H9 (cell line): ENCODE results near the gene RNU4-1. TPM values are rescaled to one million over a fixed set of nuclear protein-coding genes. Genes with fewer than 3 reads are reported as not detected.

Source experiments
- DNase-seq: peaks from one replicate; pipeline ENCODE4 v3.0.0-alpha.2; 2017
- H2AFZ ChIP-seq: one replicate; pipeline ENCODE4 v1.6.1; 2013; ENCODE audit warnings: mild to moderate bottlenecking, low read length, control low read depth, moderate library complexity
- H2AK5ac ChIP-seq: 2 replicates; pipeline ENCODE4 v1.6.1; 2013; ENCODE audit warnings: low read length, control low read depth, mixed read lengths; ENCODE audit not compliant: insufficient read length
- H2BK120ac ChIP-seq: one replicate; pipeline ENCODE4 v1.6.1; 2013; ENCODE audit warnings: low read depth, mild to moderate bottlenecking, low read length, control low read depth, inconsistent platforms; ENCODE audit not compliant: poor library complexity, severe bottlenecking
- H2BK12ac ChIP-seq: 2 replicates; pipeline ENCODE4 v1.6.1; 2013; ENCODE audit warnings: low read length, control low read depth, mixed read lengths, low read depth; ENCODE audit not compliant: insufficient read length
- H2BK15ac ChIP-seq: 2 replicates; pipeline ENCODE4 v1.6.1; 2013; ENCODE audit warnings: low read depth, low read length, control low read depth
- H2BK20ac ChIP-seq: one replicate; pipeline ENCODE4 v1.6.1; 2013; ENCODE audit warnings: low read depth, mild to moderate bottlenecking, low read length, control low read depth, inconsistent platforms; ENCODE audit not compliant: poor library complexity, severe bottlenecking
- H2BK5ac ChIP-seq: 2 replicates; pipeline ENCODE4 v1.6.1; 2013; ENCODE audit warnings: low read length, control low read depth, mixed read lengths; ENCODE audit not compliant: insufficient read length
- H3K14ac ChIP-seq: 2 replicates; pipeline ENCODE4 v1.6.1; 2013; ENCODE audit warnings: low read length, control low read depth; ENCODE audit not compliant: insufficient read depth
- H3K18ac ChIP-seq: 2 replicates; pipeline ENCODE4 v1.6.1; 2013; ENCODE audit warnings: low read depth, mild to moderate bottlenecking, mixed read lengths, low read length, control low read depth; ENCODE audit not compliant: insufficient read length
- H3K23ac ChIP-seq: 2 replicates; pipeline ENCODE4 v1.6.1; 2013; ENCODE audit warnings: low read length, control low read depth, mixed read lengths, low read depth; ENCODE audit not compliant: insufficient read length
- H3K23me2 ChIP-seq: 2 replicates; pipeline ENCODE4 v1.6.1; 2013; ENCODE audit warnings: low read depth, mild to moderate bottlenecking, mixed read lengths, low read length, control low read depth; ENCODE audit not compliant: insufficient read length, poor library complexity, severe bottlenecking
- H3K27ac ChIP-seq: 2 replicates; pipeline ENCODE4 v1.5.1; 2013; ENCODE audit warnings: low read length, control low read depth, mixed read lengths, low read depth; ENCODE audit not compliant: insufficient read length
- H3K27me3 ChIP-seq: 2 replicates; pipeline ENCODE4 v1.6.1; 2013; ENCODE audit warnings: low read length, control low read depth, inconsistent platforms; ENCODE audit not compliant: insufficient read depth
- H3K4ac ChIP-seq: 2 replicates; pipeline ENCODE4 v1.6.1; 2013; ENCODE audit warnings: low read depth, mild to moderate bottlenecking, control low read depth, inconsistent platforms, low read length, moderate library complexity
- H3K4me1 ChIP-seq: 2 replicates; pipeline ENCODE4 v1.6.1; 2013; ENCODE audit warnings: low read length, control low read depth, inconsistent platforms; ENCODE audit not compliant: insufficient read depth
- H3K4me2 ChIP-seq: 2 replicates; pipeline ENCODE4 v1.6.1; 2013; ENCODE audit warnings: low read length, control low read depth, mixed read lengths; ENCODE audit not compliant: insufficient read length, insufficient read depth
- H3K56ac ChIP-seq: 2 replicates; pipeline ENCODE4 v1.6.1; 2013; ENCODE audit warnings: low read depth, mild to moderate bottlenecking, mixed read lengths, low read length, control low read depth; ENCODE audit not compliant: insufficient read length
- H3K79me1 ChIP-seq: 2 replicates; pipeline ENCODE4 v1.6.1; 2013; ENCODE audit warnings: low read depth, mild to moderate bottlenecking, moderate library complexity, low read length, control low read depth, inconsistent platforms; ENCODE audit not compliant: insufficient read depth, poor library complexity, severe bottlenecking
- H3K79me2 ChIP-seq: 2 replicates; pipeline ENCODE4 v1.6.1; 2013; ENCODE audit warnings: low read length, control low read depth, inconsistent platforms; ENCODE audit not compliant: insufficient read depth
- H3K9ac ChIP-seq: 2 replicates; pipeline ENCODE4 v1.6.1; 2013; ENCODE audit warnings: low read length, control low read depth, mixed read lengths; ENCODE audit not compliant: insufficient read length; ENCODE audit errors: extremely low read depth
- H3K9me3 ChIP-seq: one replicate; pipeline ENCODE4 v1.6.1; 2013; ENCODE audit warnings: low read depth, low read length, inconsistent platforms; ENCODE audit not compliant: control insufficient read depth
- H3T11ph ChIP-seq: one replicate; pipeline ENCODE4 v1.6.1; 2013; ENCODE audit warnings: mild to moderate bottlenecking, low read length, control low read depth, inconsistent platforms
- H4K20me1 ChIP-seq: one replicate; pipeline ENCODE4 v1.6.1; 2013; ENCODE audit not compliant: control insufficient read depth, insufficient read length, insufficient read depth
- H4K5ac ChIP-seq: 2 replicates; pipeline ENCODE4 v1.6.1; 2013; ENCODE audit warnings: low read depth, mild to moderate bottlenecking, mixed read lengths, low read length, control low read depth; ENCODE audit not compliant: insufficient read length
- H4K8ac ChIP-seq: replicated peaks from 2 replicates; pipeline ENCODE4 v1.6.1; 2013; ENCODE audit warnings: low read length, control low read depth, mixed read lengths, low read depth; ENCODE audit not compliant: insufficient read length
- H4K91ac ChIP-seq: 2 replicates; pipeline ENCODE4 v1.6.1; 2013; ENCODE audit warnings: low read depth, mild to moderate bottlenecking, moderate library complexity, mixed read lengths, low read length, control low read depth; ENCODE audit not compliant: insufficient read length
- H3K27ac Mint-ChIP-seq, 3 experiments: 2 replicates in 2 of 3; 3 replicates in 1 of 3; pipeline ENCODE4 v1.8.0; 2020 to 2021; ENCODE audit warnings: mixed read lengths in 3 of 3, mild to moderate bottlenecking in 1 of 3, moderate library complexity in 1 of 3
- H3K27me3 Mint-ChIP-seq: 2 replicates; pipeline ENCODE4 v1.8.0; 2021; ENCODE audit warnings: low read depth, mild to moderate bottlenecking, moderate library complexity, mixed read lengths
- H3K36me3 Mint-ChIP-seq, 3 experiments: 2 replicates in 2 of 3; 3 replicates in 1 of 3; pipeline ENCODE4 v1.8.0; 2020 to 2021; ENCODE audit warnings: low read depth in 3 of 3, mixed read lengths in 3 of 3; ENCODE audit not compliant: insufficient read depth in 1 of 3
- H3K4me1 Mint-ChIP-seq, 2 experiments: 2 replicates each; pipeline ENCODE4 v1.8.0; 2020; ENCODE audit warnings: mixed read lengths in 2 of 2
- H3K4me3 Mint-ChIP-seq, 2 experiments: 2 replicates in 1 of 2; 3 replicates in 1 of 2; pipeline ENCODE4 v1.8.0; 2020 to 2021; ENCODE audit warnings: mild to moderate bottlenecking in 2 of 2, mixed read lengths in 2 of 2, moderate library complexity in 1 of 2
- H3K9me3 Mint-ChIP-seq, 2 experiments: 2 replicates in 1 of 2; 3 replicates in 1 of 2; pipeline ENCODE4 v1.8.0; 2020; ENCODE audit warnings: mild to moderate bottlenecking in 2 of 2, mixed read lengths in 2 of 2, moderate library complexity in 1 of 2
- CTCF ChIP-seq: fragments of 200-600 bp; sonication (generic); conservative IDR thresholded peaks from 3 replicates; pipeline ENCODE4 v1.8.0; 2021; ENCODE audit warnings: antibody characterized with exemption, mild to moderate bottlenecking
- WGBS: extraction: QIAGEN DNeasy Blood & Tissue Kit; methylation state at CpG from one replicate; pipeline ENCODE4 v1.1.7; 2013; ENCODE audit warnings: missing lambda C conversion rate, low lambda C conversion rate, mixed read lengths; ENCODE audit not compliant: insufficient read length; ENCODE audit errors: extremely low coverage; 5-methylcytosine and 5-hydroxymethylcytosine counted together
- total RNA-seq: library from RNA; stranded (reverse); gene quantifications from 2 replicates; pipeline ENCODE4 v1.2.1, GENCODE V29; 2021

The RNU4-1 gene
- total RNA-seq, 1 experiment from 2014 or later: 3,262 TPM

- no peak overlapping the region for H3K4me2 ChIP-seq
- H3K79me2 ChIP-seq: peaks cover 36% of the 10 kb centered on the region; the same call in 1 of the 2 replicates
- peaks cover under 1% of the 10 kb centered on the region; the same call in 1 of the 2 replicates for H3K4me1 ChIP-seq
- no peak overlapping the region for H3K9ac ChIP-seq
- no peaks in the 10 kb centered on the region; the same call in 1 of the 2 replicates for H3K27me3 ChIP-seq
- peak; percentile 28 for DNase-seq
- H4K8ac ChIP-seq: no peak overlapping the region
- no peak overlapping the region; the same call in 1 of the 2 replicates for H3K14ac ChIP-seq
- no peaks in the 10 kb centered on the region for H3K23me2 ChIP-seq
- Mint-ChIP-seq H3K27me3 (no peaks in the 10 kb centered on the region), H3K4me3 (no peak overlapping the region), H3K4me1 (peaks cover 20 to 35% of the 10 kb centered on the region in 2 experiments), H3K36me3 (peaks cover 1 to 13% (median 5%) of the 10 kb centered on the region in 3 experiments; a peak in 6 of 7 replicates), H3K9me3 (no peaks in the 10 kb centered on the region), H3K27ac (peak overlapping the region in 1 of 3 experiments; percentile 52; a peak in 3 of 7 replicates)
- no peak overlapping the region for H2BK20ac ChIP-seq
- H2BK5ac ChIP-seq: no peak overlapping the region
- no peak overlapping the region for H2AFZ ChIP-seq
- H3K56ac ChIP-seq: no peak overlapping the region
- no peak overlapping the region for H2AK5ac ChIP-seq
- H2BK120ac ChIP-seq: no peak overlapping the region
- no peak overlapping the region for H3K23ac ChIP-seq
- no peak overlapping the region; the same call in 1 of the 2 replicates for H2BK15ac ChIP-seq
- TF ChIP-seq CTCF: no peak
- H4K91ac ChIP-seq: no peak overlapping the region
- peak overlapping the region; percentile 14 for H3K18ac ChIP-seq
- no peaks in the 10 kb centered on the region for H3K9me3 ChIP-seq
- WGBS: no CpG with 5 or more reads among the region's 8 CpGs
- H2BK12ac ChIP-seq: no peak overlapping the region
- H3T11ph ChIP-seq: no peak overlapping the region
- no peak overlapping the region for H4K5ac ChIP-seq
- no peaks in the 10 kb centered on the region for H4K20me1 ChIP-seq
- H3K79me1 ChIP-seq: peaks cover 3% of the 10 kb centered on the region
- no peak overlapping the region for H3K27ac ChIP-seq
- no peak overlapping the region for H3K4ac ChIP-seq
Observed at GRCh38 chr12:120249875-120250795, 42.9 kb downstream of the RNU4-1 start.
